Stimulated activated CD4-positive, alpha-beta T cell treated with anti-CD3 and anti-CD28 coated beads, Interleukin-4, amount 100 ng/mL, for 4 hours (primary cell): ENCODE results near the gene CNOT6.
"Not testable (repeated sequence)": the region's sequence is repeated elsewhere in the genome, so short reads cannot be mapped to it uniquely, and the experiment has no call there.

ENCODE experiments used
- DNase-seq, 2 experiments: peaks; one replicate each; pipeline ENCODE4 v3.0.0-alpha.2; 2020

The CNOT6 gene

DNA sequence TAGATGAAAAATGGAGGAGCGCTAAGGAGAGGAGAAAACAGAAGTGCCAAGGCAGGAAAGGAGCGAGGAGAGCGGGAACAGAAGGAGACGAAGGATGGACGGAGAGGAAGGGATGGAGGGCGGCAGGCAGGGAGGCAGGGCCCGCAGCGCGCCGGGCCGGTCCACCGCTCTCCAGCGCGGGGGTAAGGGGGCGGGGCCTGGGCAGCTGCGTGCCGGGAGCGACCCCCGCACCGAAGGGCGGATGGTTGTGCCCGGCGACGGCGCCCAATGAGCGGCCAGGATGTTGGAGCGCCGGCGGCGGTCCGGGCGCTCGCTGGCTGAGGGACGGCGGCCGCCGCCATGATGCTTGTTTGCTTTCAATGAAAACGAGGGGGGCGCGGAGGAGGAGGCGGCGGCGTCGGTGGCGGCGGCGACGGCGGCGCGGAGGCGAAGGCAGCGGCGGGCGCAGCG, at the start of gene CNOT6:
Gene CNOT6 (plus strand): TSS at position 320 of the 450 bp plus-strand sequence. CDS start 34,898 bp downstream, outside the sequence.
- peak; percentile 91 to 96 for DNase-seq

DNA sequence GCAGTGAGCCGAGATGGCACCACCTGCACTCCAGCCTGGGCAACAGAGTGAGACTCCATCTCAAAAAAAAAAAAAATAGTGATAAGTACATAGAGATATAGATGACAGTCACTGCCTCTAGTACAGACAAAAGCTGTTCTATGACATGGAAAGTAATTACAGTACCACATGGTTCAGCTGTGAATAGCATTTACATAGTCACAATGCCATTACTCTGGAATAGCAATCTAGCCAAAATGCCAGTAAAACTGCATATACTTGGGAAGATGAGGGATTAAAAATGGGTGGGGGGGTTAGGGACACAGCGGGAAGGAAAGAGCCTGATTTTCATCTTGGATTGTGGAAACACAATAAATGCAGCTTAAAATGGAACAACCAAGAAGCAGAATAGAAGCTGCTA, 39.4 kb upstream of the CNOT6 start:
- no peak for DNase-seq

DNA sequence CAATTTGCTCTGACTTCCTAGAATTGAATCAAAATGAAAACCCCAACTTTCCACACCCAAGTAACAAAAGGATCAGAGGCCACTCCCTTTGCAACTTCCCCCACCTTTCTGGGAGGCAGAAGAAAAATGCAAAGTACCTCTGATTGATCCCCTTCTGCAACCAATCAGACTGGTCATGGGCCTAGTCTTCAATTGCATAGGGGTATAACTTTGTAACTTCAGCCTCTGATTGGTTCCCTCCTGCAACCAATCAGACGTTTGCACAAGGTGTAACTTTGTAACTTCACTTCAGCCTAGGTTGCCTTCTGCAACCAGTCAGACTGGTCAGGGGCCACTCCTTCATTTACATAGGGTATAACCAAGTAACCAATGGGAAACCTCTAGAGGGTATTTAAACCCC, 38.3 kb upstream of the CNOT6 start:
- DNase-seq, result no peak

- DNase-seq, result no peak
These were observed 37.4 kb upstream of the CNOT6 start for GRCh38 chr5:180456792-180457191.

GRCh38 chr5:180458852-180459673, 35.1 kb upstream of the CNOT6 start:
- DNase-seq, result not testable (repeated sequence)

DNA sequence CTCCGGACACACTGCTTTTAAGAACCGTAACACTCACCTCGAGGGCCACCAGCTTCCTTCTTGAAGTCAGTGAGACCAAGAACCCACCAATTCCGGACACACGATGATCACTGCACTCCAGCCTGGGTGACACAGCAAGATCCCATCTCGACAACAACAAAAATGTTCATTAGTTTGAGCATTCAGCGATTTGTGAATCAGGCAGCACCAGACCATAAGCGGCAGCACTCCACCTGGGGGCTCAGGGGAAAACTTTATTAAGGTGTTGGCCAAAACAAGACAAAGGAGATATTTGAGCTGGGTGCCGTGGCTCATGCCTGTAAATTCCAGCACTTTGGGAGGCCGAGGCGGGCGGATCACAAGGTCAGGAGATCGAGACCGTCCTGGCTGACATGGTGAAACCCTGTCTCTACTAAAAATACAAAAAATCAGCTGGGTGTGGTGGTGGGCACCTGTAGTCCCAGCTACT, 34.5 kb upstream of the CNOT6 start:
- DNase-seq, result not testable (repeated sequence)

DNA sequence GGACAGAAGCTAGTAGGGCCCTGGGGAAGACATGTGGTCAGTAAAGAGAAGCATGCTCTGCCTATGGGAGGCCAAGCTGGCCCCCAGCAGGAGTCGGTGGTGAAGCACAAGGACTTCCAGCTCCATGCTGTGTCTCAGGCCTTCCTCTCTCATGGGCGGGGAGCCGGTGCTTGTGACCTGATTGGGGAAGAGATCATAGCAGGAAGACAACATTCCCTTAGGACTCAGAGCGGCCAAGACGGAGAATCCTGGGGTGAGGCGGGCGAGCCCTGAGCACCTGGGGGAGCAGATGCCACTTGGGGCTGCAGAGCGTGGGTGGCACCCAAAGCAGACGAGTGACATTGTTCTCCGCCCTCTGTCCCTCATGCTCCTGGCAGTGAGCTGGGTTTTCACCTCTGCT, 33.3 kb upstream of the CNOT6 start:
- no peak for DNase-seq

DNA sequence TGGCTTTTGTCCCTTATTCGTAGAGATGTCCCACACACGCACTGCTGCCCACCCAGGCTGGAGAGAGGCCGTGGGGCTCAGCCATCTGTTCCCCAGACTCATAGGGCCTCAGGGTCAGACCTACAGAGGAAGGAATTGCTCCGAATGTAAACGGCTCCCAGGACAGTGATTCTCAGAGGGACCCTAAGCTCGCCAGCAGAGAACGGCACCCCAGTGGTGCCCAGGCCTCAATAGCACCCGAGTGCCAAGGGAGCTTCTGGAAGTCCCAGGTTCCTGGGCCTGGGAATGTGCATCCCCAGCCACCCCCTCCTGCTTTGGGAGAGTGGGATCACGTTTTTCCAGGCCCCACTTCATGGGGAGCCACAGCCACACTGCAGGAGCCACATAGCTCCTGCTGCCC, 32.9 kb upstream of the CNOT6 start:
- no peak for DNase-seq

GRCh38 chr5:180463216-180463900, 30.8 kb upstream of the CNOT6 start:
- no peak for DNase-seq

- no peak for DNase-seq
These were observed 30.1 kb upstream of the CNOT6 start for GRCh38 chr5:180463916-180464602.

GRCh38 chr5:180464603-180464970, 29.6 kb upstream of the CNOT6 start:
- no peak for DNase-seq

DNA sequence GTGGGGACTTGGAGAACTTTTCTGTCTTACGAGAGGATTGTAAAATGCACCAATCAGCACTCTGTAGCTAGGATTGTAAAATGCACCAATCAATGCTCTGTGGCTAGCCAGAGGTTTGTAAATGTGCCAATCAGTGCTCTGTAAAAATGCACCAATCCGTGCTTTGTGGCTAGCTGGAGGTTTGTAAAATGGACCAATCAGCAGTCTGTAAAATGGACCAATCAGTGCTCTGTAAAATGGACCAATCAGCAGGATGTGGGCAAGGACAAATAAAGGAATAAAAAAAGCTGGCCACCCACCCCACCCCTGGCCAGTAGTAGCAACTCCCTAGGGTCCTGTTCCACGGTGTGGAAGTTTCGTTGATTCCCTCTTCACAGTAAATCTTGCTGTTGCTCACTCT, 29.1 kb upstream of the CNOT6 start:
- DNase-seq, result not testable (repeated sequence)

DNA sequence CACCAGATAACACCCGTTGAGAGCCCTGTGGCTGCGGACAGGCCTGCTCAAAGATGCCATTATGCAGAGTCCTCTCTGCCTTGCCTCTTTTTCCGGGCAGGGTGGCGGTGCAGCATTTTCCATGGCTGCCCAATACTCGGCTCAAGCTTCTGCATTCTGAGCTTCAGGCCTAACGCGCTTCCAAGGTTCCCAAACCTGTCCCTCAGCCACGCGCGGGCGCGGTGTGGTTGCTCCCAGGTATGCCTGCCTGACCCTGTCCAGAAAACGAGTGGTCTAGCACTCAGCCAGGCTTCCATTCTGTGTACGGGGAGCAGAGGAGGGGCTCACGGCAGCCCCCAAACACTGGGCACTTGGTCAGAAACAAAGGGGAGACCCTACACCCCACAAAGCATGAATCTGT, 27.9 kb upstream of the CNOT6 start:
- DNase-seq, result no peak

DNA sequence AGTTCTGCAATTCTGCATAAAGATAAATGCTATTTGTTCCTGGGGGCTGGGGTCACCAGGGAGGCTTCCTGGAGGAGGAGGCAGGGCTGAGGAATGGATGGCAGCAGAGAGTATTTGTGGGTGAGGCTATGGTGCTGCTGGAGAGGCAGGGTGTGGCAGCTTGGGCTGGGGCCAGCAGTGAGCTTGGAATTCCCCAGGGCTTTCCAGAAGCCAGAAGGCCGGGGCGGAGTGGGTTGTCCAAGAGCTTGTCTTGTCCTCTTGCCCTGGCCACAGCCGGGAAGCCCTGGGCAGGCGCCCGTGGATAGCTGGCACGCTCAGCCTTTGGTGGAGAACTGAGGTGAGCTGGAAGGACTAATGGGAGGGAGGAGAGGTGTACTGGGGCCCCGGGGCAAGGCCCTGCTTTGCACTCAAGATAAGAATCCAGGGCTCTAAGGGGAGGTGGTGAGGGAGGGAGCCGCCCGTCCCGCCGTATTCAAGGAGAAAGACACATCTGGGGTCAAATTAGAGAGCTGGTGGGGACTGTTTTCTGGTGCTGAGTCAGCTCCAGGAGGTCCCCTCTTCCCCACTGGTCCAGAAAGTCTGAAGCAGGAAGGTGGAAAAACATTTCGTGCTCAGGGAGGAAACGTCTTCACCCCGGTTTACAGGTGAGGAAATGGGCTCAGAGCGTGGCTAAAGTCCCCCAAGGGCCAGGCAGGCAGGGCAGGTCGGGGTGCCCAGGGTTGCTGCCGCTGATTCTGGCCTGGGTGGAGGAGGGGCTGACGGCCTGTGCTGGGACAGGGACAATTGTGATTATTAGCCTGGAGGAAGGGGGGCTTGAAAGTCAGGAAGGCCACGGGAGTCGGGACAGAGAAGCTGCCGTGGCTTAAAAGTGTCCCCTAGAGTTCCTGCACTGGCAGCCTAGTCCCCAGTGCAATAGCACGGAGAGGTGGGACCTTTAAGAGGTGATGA, 26.9 kb upstream of the CNOT6 start:
- DNase-seq, result no peak

- DNase-seq, result no peak
These were observed 26.0 kb upstream of the CNOT6 start for GRCh38 chr5:180467989-180468731.

GRCh38 chr5:180468732-180469585, 25.2 kb upstream of the CNOT6 start:
- DNase-seq, result no peak

GRCh38 chr5:180469586-180469865, 24.7 kb upstream of the CNOT6 start:
- DNase-seq, result no peak

- DNase-seq, result no peak
These were observed 24.3 kb upstream of the CNOT6 start for GRCh38 chr5:180469866-180470265.

GRCh38 chr5:180470361-180470760, 23.8 kb upstream of the CNOT6 start:
- DNase-seq, result no peak

DNA sequence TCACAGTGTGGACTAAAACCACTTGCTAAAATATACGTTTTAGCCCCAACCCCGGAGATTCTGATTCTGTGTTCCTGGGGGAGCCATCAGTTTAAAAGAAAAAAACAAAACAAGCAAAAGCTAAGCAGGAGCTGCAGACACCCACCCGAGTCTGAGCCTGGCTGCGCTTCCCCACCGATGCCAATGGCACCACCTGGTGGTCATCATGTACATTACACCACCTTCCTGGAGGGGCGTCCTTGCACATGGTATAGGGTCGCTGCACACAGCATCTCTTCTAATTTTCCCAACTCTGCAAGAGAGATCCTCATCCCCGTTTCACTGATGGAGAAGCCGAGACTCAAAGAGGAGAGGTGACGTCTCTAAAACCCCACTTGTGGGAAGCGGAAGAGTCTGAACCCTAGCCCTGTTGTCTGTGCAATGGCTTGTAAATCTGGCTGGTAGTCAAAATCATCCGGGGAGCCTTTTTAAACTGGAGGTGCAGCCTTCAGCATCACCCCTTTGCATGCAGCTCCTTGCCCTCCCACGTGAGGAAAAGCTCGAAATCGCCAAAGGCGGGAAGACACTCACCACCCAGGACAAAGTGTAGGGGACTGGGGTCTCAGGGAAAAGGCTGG, 23.1 kb upstream of the CNOT6 start:
- peak; percentile 37 to 45 for DNase-seq
